Mucosa of descending colon (tissue), 3 donors: Measurements from ENCODE around the gene COL4A2. TPM values are rescaled to one million over a fixed set of nuclear protein-coding genes. Genes with fewer than 3 reads are reported as not detected.

Source experiments
- ATAC-seq: fragments of 200-7000 bp; cut with Tn5 transposase; one replicate; pipeline ENCODE4 v1.9.1; 2020; ENCODE audit warnings: mild to moderate bottlenecking, moderate library complexity
- DNase-seq, 3 donors: peaks; one replicate each; pipeline ENCODE4 v3.0.0-alpha.2; 2020
- H3K36me3 ChIP-seq: fragments of 200-600 bp; one replicate; pipeline ENCODE4 v1.8.0; 2021; ENCODE audit warnings: low read depth, mild to moderate bottlenecking
- H3K4me1 ChIP-seq: fragments of 200-600 bp; one replicate; pipeline ENCODE4 v1.8.0; 2021; ENCODE audit warnings: low read depth, mild to moderate bottlenecking
- H3K4me3 ChIP-seq: fragments of 200-600 bp; one replicate; pipeline ENCODE4 v1.8.0; 2021; ENCODE audit warnings: mild to moderate bottlenecking
- H3K9me3 ChIP-seq: fragments of 200-600 bp; one replicate; pipeline ENCODE4 v1.8.0; 2021; ENCODE audit warnings: mild to moderate bottlenecking
- intact Hi-C, 2 donors: fragments of 100-400 bp; cut with DNase I in 1 of 2; cut with micrococcal nuclease in 1 of 2; formaldehyde crosslinking; loops; one replicate each; pipeline versions ENCODE4 v1.11.0 to v1.11.1; 2022; cut with DNase I, micrococcal nuclease
- total RNA-seq, 3 donors: library from RNA; stranded (reverse); fragmentation: NEBNext Ultra II Directional in 2 of 3; extraction: Animal tissue kit (Norgen Biotek cat#: 25700) in 2 of 3; gene quantifications; one replicate each; pipeline versions ENCODE4 v1.2.1 to v1.2.4, GENCODE V29; 2021 to 2023
- TF ChIP-seq, protein P1 (sequence below): fragments of 200-600 bp; IDR thresholded peaks from one replicate; pipeline ENCODE4 v1.8.0; 2022; ENCODE audit warnings: antibody characterized with exemption, mild to moderate bottlenecking
- donor health status: DM: no; HTN: no; CAD: no; lungs with moderate emphysema.
- donor health status: DM: no; HTN: no; CAD: no.
- donor health status: DM: no; HTN: yes; CAD: no.

The COL4A2 gene
- total RNA-seq, 3 donors from 2014 or later: 33.5 to 389 (median 74.2) TPM

- intact Hi-C loops: no loop called here
- H3K4me1 ChIP-seq: no peaks in the 10 kb centered on the region
- no peaks in the 10 kb centered on the region for H3K9me3 ChIP-seq
- no peak overlapping the region for H3K4me3 ChIP-seq
- TF ChIP-seq, protein P1, sequence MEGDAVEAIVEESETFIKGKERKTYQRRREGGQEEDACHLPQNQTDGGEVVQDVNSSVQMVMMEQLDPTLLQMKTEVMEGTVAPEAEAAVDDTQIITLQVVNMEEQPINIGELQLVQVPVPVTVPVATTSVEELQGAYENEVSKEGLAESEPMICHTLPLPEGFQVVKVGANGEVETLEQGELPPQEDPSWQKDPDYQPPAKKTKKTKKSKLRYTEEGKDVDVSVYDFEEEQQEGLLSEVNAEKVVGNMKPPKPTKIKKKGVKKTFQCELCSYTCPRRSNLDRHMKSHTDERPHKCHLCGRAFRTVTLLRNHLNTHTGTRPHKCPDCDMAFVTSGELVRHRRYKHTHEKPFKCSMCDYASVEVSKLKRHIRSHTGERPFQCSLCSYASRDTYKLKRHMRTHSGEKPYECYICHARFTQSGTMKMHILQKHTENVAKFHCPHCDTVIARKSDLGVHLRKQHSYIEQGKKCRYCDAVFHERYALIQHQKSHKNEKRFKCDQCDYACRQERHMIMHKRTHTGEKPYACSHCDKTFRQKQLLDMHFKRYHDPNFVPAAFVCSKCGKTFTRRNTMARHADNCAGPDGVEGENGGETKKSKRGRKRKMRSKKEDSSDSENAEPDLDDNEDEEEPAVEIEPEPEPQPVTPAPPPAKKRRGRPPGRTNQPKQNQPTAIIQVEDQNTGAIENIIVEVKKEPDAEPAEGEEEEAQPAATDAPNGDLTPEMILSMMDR: no peak
- DNase-seq (no peak), ATAC-seq (no peak)
- H3K36me3 ChIP-seq: no peaks in the 10 kb centered on the region
These were observed 147.3 kb downstream of the COL4A2 start for GRCh38 chr13:110454227-110454859.

- no peak overlapping the region for H3K4me3 ChIP-seq
- DNase-seq (no peak), ATAC-seq (peak; percentile 5)
- TF ChIP-seq, protein P1: no peak
- no peaks in the 10 kb centered on the region for H3K36me3 ChIP-seq
- no peaks in the 10 kb centered on the region for H3K9me3 ChIP-seq
- intact Hi-C loops: no loop called here
- H3K4me1 ChIP-seq: no peaks in the 10 kb centered on the region
These were observed 147.9 kb downstream of the COL4A2 start for GRCh38 chr13:110454956-110455355.

DNA sequence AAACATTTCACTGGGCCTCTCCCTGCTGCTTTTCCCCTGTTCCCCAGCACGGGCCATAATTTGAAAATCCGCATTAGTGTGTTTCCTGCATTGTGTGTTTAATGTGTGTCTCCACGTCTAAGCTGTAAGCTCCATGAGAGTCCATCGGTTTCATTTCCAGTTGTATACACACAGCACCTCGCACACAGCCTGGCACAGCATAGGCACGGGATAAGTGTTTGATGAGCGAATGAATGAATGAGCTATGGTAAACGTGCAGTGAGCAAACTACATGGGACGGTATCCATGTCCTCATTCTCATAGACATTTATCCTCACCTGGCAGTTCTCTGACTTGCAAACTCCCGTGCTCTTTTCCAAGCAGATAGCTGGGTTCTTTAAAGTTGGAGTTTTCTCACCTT lies 148.4 kb downstream of the COL4A2 start:
- intact Hi-C loops: no loop called here
- H3K4me3 ChIP-seq: no peak overlapping the region
- H3K4me1 ChIP-seq: no peaks in the 10 kb centered on the region
- ATAC-seq: no peak
- H3K36me3 ChIP-seq: no peaks in the 10 kb centered on the region
- no peaks in the 10 kb centered on the region for H3K9me3 ChIP-seq
- TF ChIP-seq, protein P1: no peak
- no peak for DNase-seq

DNA sequence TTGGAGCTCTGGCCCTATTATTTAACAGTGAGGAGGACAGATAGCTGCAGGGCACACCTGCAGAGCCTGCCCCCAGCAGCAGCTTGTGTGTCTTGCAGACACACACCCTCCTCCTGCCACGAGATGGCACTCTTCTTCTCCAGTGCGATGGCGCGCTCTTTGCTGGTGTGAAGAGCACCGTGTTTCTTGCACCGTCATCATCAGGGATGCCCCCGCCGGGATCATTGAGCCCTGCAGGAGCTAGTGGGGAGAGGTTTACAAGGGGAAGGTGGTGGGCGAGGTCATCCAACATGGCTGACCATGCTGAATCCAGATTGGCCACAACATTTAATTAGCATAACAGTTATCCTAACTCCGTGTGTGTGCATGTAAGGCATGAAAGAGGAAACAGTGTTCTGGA lies 148.9 kb downstream of the COL4A2 start:
- peak; percentile 79 to 91 (median 82) for DNase-seq
- intact Hi-C loops: no loop called here
- no peaks in the 10 kb centered on the region for H3K36me3 ChIP-seq
- H3K4me3 ChIP-seq: no peak overlapping the region
- TF ChIP-seq, protein P1: peak; percentile 54
- ATAC-seq: peak; percentile 98
- no peaks in the 10 kb centered on the region for H3K9me3 ChIP-seq
- H3K4me1 ChIP-seq: no peaks in the 10 kb centered on the region

- no peak overlapping the region for H3K4me3 ChIP-seq
- TF ChIP-seq, protein P1: no peak
- intact Hi-C loops: no loop called here
- no peaks in the 10 kb centered on the region for H3K4me1 ChIP-seq
- no peaks in the 10 kb centered on the region for H3K9me3 ChIP-seq
- DNase-seq (no peak), ATAC-seq (no peak)
- no peaks in the 10 kb centered on the region for H3K36me3 ChIP-seq
These were observed 149.5 kb downstream of the COL4A2 start for GRCh38 chr13:110456550-110456949.

GRCh38 chr13:110457361-110457760 lies 150.3 kb downstream of the COL4A2 start:
- Histone ChIP-seq H3K36me3 (no peaks in the 10 kb centered on the region), H3K4me3 (no peak overlapping the region), H3K4me1 (no peaks in the 10 kb centered on the region), H3K9me3 (no peaks in the 10 kb centered on the region)
- TF ChIP-seq, protein P1: no peak
- no peak for ATAC-seq
- intact Hi-C loops: no loop called here
- DNase-seq: no peak
